HepG2 (cell line): ENCODE data around the gene ADPRHL1. TPM values are rescaled to one million over a fixed set of nuclear protein-coding genes. Genes with fewer than 3 reads are reported as not detected.
A peak's percentile ranks its signal among the peaks of the same experiment; 100 is the strongest.

Experiments
- ATAC-seq: fragments of 200-7000 bp; cut with Tn5 transposase; 3 replicates; pipeline ENCODE4 v1.9.1; 2020; ENCODE audit warnings: mild to moderate bottlenecking, moderate library complexity
- BruUV-seq: library from RNA; stranded (reverse); fragments of 400-500 nt; replicated peaks from 2 replicates; lab custom pipeline; 2021; lab: Mats Ljungman, UMichigan
- CTCF ChIA-PET: fragments of 300-600 bp; formaldehyde crosslinking; extraction: SDS; loops from one replicate; lab custom pipeline; 2021; ENCODE audit warnings: low total read pairs, inconsistent platforms, low intra/inter-chr PET ratio; lab: Yijun Ruan, JAX
- POLR2A ChIA-PET: fragments of 350-600 bp; sonication (Branson Sonifier 250); formaldehyde crosslinking; loops from one replicate; lab custom pipeline; 2020; ENCODE audit warnings: antibody characterized with exemption, inconsistent platforms; lab: Yijun Ruan, JAX
- DNase-seq: peaks from one replicate; pipeline ENCODE4 v3.0.0-alpha.2; 2015; ENCODE audit warnings: low spot score
- FAIRE-seq: peaks from 3 replicates; lab custom pipeline; 2011; peaks lifted over from hg19 to GRCh38; lab: Jason Lieb, UNC
- H2AFZ ChIP-seq: one replicate; pipeline ENCODE4 v1.6.1; 2011; ENCODE audit warnings: low read length, inconsistent platforms
- H3K27ac ChIP-seq: fragments of 300-600 bp; 3 replicates; pipeline ENCODE4 v1.8.0; 2011; ENCODE audit warnings: mixed run types, mild to moderate bottlenecking, mixed read lengths, low read length, inconsistent platforms; ENCODE audit not compliant: insufficient read depth; ENCODE audit errors: extremely low read length
- H3K27me3 ChIP-seq, 2 experiments: fragments of 200-600 bp in 1 of 2; 2 replicates in 1 of 2; 3 replicates in 1 of 2; pipeline versions ENCODE4 v1.6.0 to v1.8.0; 2011; ENCODE audit warnings: low read length in 2 of 2, mild to moderate bottlenecking in 2 of 2, moderate library complexity in 2 of 2, inconsistent platforms in 1 of 2; ENCODE audit not compliant: insufficient read depth in 2 of 2, control insufficient read depth in 1 of 2
- H3K36me3 ChIP-seq, 2 experiments: fragments of 200-600 bp in 1 of 2; replicated peaks in 1 of 2; 2 replicates in 1 of 2; 3 replicates in 1 of 2; pipeline versions ENCODE4 v1.5.1 to v1.8.0; 2011; ENCODE audit warnings: low read length in 2 of 2, inconsistent platforms in 1 of 2; ENCODE audit not compliant: insufficient read depth in 2 of 2, control insufficient read depth in 1 of 2
- H3K4me1 ChIP-seq: 2 replicates; pipeline ENCODE4 v1.5.1; 2012; ENCODE audit warnings: low read length, inconsistent platforms; ENCODE audit not compliant: insufficient read depth
- H3K4me2 ChIP-seq: 2 replicates; pipeline ENCODE4 v1.6.0; 2011; ENCODE audit warnings: low read depth, low read length, inconsistent platforms
- H3K4me3 ChIP-seq, 3 experiments: fragments of 200-600 bp in 1 of 3; sonication (generic), shearing (Covaris generic) in 1 of 3; replicated peaks in 1 of 3; 2 replicates each; pipeline ENCODE4 v1.5.1; 2011 to 2016; ENCODE audit warnings: low read length in 3 of 3, inconsistent platforms in 2 of 3, low read depth in 2 of 3, mild to moderate bottlenecking in 2 of 3, control low read depth in 1 of 3, mixed read lengths in 1 of 3; ENCODE audit not compliant: insufficient read depth in 1 of 3
- H3K79me2 ChIP-seq: one replicate; pipeline ENCODE4 v1.6.1; 2011; ENCODE audit warnings: low read length, inconsistent platforms; ENCODE audit not compliant: insufficient read depth
- H3K9ac ChIP-seq: 2 replicates; pipeline ENCODE4 v1.6.0; 2011; ENCODE audit warnings: mild to moderate bottlenecking, low read depth, low read length, inconsistent platforms; ENCODE audit not compliant: insufficient read depth
- H3K9me3 ChIP-seq: 2 replicates; pipeline ENCODE4 v1.5.1; 2012; ENCODE audit warnings: mild to moderate bottlenecking, low read length
- H4K20me1 ChIP-seq: 2 replicates; pipeline ENCODE4 v1.6.0; 2011; ENCODE audit warnings: inconsistent platforms, mild to moderate bottlenecking, low read length, moderate library complexity; ENCODE audit not compliant: insufficient read depth
- DBP ChIP-seq: sonication (generic); formaldehyde crosslinking; IDR thresholded peaks from 2 replicates; pipeline ENCODE4 v1.4.0; 2020; ENCODE audit warnings: missing genetic modification reagents; ENCODE audit errors: not compliant biosample characterization
- FOXA3 ChIP-seq: IDR thresholded peaks from 2 replicates; pipeline ENCODE4 v1.6.1; 2016; ENCODE audit warnings: missing genetic modification reagents, missing compliant biosample characterization
- GLI4 ChIP-seq: sonication (generic); formaldehyde crosslinking; IDR thresholded peaks from 2 replicates; pipeline ENCODE4 v1.5.1; 2020; ENCODE audit warnings: missing genetic modification reagents, mild to moderate bottlenecking, moderate library complexity, borderline replicate concordance
- KDM2A ChIP-seq: sonication (generic); formaldehyde crosslinking; IDR thresholded peaks from 2 replicates; pipeline ENCODE4 v1.4.0; 2020; ENCODE audit warnings: low read depth, missing genetic modification reagents, borderline replicate concordance
- MEF2D ChIP-seq: sonication (generic); formaldehyde crosslinking; IDR thresholded peaks from 2 replicates; pipeline ENCODE4 v1.5.1; 2020; ENCODE audit warnings: mild to moderate bottlenecking, missing genetic modification reagents
- MLLT10 ChIP-seq: sonication (generic); formaldehyde crosslinking; IDR thresholded peaks from 2 replicates; pipeline ENCODE4 v1.4.0; 2020; ENCODE audit warnings: missing genetic modification reagents
- PATZ1 ChIP-seq: sonication (generic); formaldehyde crosslinking; IDR thresholded peaks from 2 replicates; pipeline ENCODE4 v1.4.0; 2020; ENCODE audit warnings: missing genetic modification reagents
- SALL1 ChIP-seq: sonication (generic); formaldehyde crosslinking; IDR thresholded peaks from 2 replicates; pipeline ENCODE4 v1.8.0; 2022; ENCODE audit warnings: mild to moderate bottlenecking, missing genetic modification reagents
- TAF1 ChIP-seq: sonication (generic); formaldehyde crosslinking; IDR thresholded peaks from 2 replicates; pipeline ENCODE4 v1.4.0; 2020; ENCODE audit warnings: missing genetic modification reagents
- ZFP91 ChIP-seq: sonication (generic); formaldehyde crosslinking; IDR thresholded peaks from 2 replicates; pipeline ENCODE4 v1.9.0; 2022; ENCODE audit warnings: missing genetic modification reagents, mild to moderate bottlenecking, borderline replicate concordance
- ZFX ChIP-seq: sonication (generic); formaldehyde crosslinking; IDR thresholded peaks from 2 replicates; pipeline ENCODE4 v1.4.0; 2020; ENCODE audit warnings: mild to moderate bottlenecking, low read depth, missing genetic modification reagents, moderate library complexity
- ZNF687 ChIP-seq: sonication (generic); formaldehyde crosslinking; IDR thresholded peaks from 2 replicates; pipeline ENCODE4 v1.5.1; 2020; ENCODE audit warnings: mild to moderate bottlenecking, missing genetic modification reagents, moderate library complexity
- ZNF777 ChIP-seq: sonication (generic); formaldehyde crosslinking; IDR thresholded peaks from 2 replicates; pipeline ENCODE4 v1.4.0; 2020; ENCODE audit warnings: missing genetic modification reagents
- WGBS: methylation state at CpG from one replicate; pipeline ENCODE4 v1.1.6; 2017; ENCODE audit warnings: low lambda C conversion rate; 5-methylcytosine and 5-hydroxymethylcytosine counted together
- in situ Hi-C: cut with HindIII; loops from 2 replicates; pipeline ENCODE4 v1.10.0; 2017; ENCODE audit warnings: low pct_unique_long_range_greater_than_20kb; ENCODE audit not compliant: extremely low pct_ligation_motif_present
- intact Hi-C: fragments of 100-400 bp; cut with micrococcal nuclease; formaldehyde crosslinking; loops from one replicate; pipeline ENCODE4 v1.10.0; 2022; ENCODE audit not compliant: unreplicated experiment
- polyA plus RNA-seq, 8 experiments: library from polyadenylated mRNA; depleted of rRNA in 3 of 8; stranded (reverse) in 7 of 8; unstranded in 1 of 8; fragments of >200 nt; fragmentation: Illumina TruSeq in 4 of 8; extraction: Trizol in 4 of 8; gene quantifications; 2 replicates each; pipeline versions ENCODE4 v1.2.1 to v1.2.3, GENCODE V29; 2011 to 2016; ENCODE audit warnings: low read depth in 4 of 8, missing spikeins in 1 of 8, mixed read lengths in 1 of 8; ENCODE audit not compliant: insufficient read depth in 1 of 8
- total RNA-seq, 5 experiments: library from RNA; depleted of rRNA; stranded (reverse); fragments of >200 nt; fragmentation: Illumina TruSeq; extraction: Trizol; gene quantifications; 2 replicates each; pipeline ENCODE4 v1.2.3, GENCODE V29; 2016; ENCODE audit warnings: low read depth in 1 of 5

Gene ADPRHL1
- total and polyA plus RNA-seq, 2 of the 13 experiments (the other 11 are each of a cell fraction or from before 2014, with no cell fraction given) = 0.34 to 0.40 TPM

DNA sequence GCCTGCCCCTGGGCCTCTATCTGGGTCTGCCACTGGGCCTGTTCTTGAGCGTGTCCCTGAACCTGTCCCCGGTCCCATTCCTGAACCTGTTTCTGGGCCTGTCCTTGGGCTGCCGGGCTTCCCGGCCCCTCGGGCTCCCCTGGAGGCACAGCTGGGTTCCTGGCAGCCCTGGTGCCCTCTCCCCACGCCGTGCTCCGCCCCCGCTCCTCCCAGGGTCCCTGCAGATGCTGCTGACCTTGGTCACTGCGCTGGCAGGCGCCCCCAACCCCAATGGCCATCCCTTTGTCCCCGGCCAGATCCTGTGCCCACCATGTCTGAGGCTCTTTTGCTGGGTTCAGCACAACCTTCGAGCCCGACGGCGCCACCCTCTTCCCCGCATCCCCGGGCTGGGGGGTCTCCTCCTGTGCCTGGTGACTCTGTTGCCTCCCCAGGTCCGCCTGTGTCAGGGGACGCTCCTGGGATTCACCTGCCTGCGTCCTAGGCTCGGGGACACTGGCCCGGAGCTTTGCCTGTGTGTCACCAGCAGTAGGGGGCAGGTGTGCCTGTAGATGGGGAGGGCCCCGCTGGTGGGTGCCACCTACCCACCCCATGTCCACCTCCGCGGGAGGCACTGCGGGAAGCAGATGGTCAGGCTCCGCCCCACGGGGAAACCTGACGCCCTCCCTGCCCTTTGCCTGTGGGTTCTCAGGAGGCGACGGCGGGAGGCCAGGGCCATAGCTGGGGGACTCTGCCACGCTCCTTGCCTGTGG lies 48.4 kb downstream of the ADPRHL1 start:
- Histone ChIP-seq H4K20me1 (no peaks in the 10 kb centered on the region), H3K4me2 (peak overlapping the region; percentile 76), H3K9me3 (no peaks in the 10 kb centered on the region), H3K36me3 (no peaks in the 10 kb centered on the region), H3K4me1 (peaks cover 51% of the 10 kb centered on the region), H3K27me3 (peaks cover 17 to 90% of the 10 kb centered on the region in 2 experiments), H3K9ac (peak overlapping the region; percentile 6; the same call in 1 of the 2 replicates), H3K27ac (no peak overlapping the region), H3K4me3 (peak overlapping the region in 1 of 3 experiments; percentile 59; a peak in 2 of 6 replicates), H3K79me2 (no peaks in the 10 kb centered on the region), H2AFZ (no peak overlapping the region)
- 35% methylated on average over 12 of the region's 34 CpGs for WGBS
- TF ChIP-seq DBP = no peak
- 0 out of 2 replicates have a peak, but pooled peaks have one; percentile 40 for TF ChIP-seq SALL1 (CRISPR knock-in tag)
- TF ChIP-seq ZNF687 (CRISPR knock-in tag) = peak; percentile 66
- 0 out of 2 replicates have a peak, but pooled peaks have one; percentile 20 for TF ChIP-seq KDM2A (CRISPR knock-in tag)
- TF ChIP-seq GLI4 (CRISPR knock-in tag) = no peak
- TF ChIP-seq ZNF777 (CRISPR knock-in tag) = 0 out of 2 replicates have a peak, but pooled peaks have one; percentile 8
- 0 out of 2 replicates have a peak, but pooled peaks have one; percentile 27 for TF ChIP-seq ZFX (CRISPR knock-in tag)
- peak; percentile 30; the same call in 1 of the 2 replicates for TF ChIP-seq TAF1 (CRISPR knock-in tag)
- peak; percentile 28; the same call in 1 of the 2 replicates for TF ChIP-seq PATZ1 (CRISPR knock-in tag)
- TF ChIP-seq MLLT10 (CRISPR knock-in tag) = no peak
- no peak for TF ChIP-seq FOXA3 (CRISPR knock-in tag)
- TF ChIP-seq ZFP91 (CRISPR knock-in tag) = peak; percentile 57; the same call in 1 of the 2 replicates
- 0 out of 2 replicates have a peak, but pooled peaks have one; percentile 33 for TF ChIP-seq MEF2D (CRISPR knock-in tag)
- BruUV-seq = no TSS peak
- FAIRE-seq (no peak), ATAC-seq (peak; percentile 41), DNase-seq (no peak)
- ChIA-PET POLR2A (no interaction called here), CTCF (interaction anchor here (1.2 kb wide), 1 partner anchor 46 kb away, joined by 3 read pairs; no protein-coding TSS in a partner anchor)
- in situ Hi-C loops (loop anchor here (5.0 kb wide), 1 partner anchor 47 kb away; the partner anchor contains the start of gene ADPRHL1), intact Hi-C loops (no loop called here)
